Lung (tissue), 12 donors: ENCODE results near the gene SLC39A13. TPM values are rescaled to one million over a fixed set of nuclear protein-coding genes. Genes with fewer than 3 reads are reported as not detected.

Experiments used
- ATAC-seq: fragments of 200-7000 bp; cut with Tn5 transposase; one replicate; pipeline ENCODE4 v1.9.1; 2020; ENCODE audit warnings: moderate number of reproducible peaks; ENCODE audit not compliant: insufficient read depth, low FRiP score
- DNase-seq, 3 donors: peaks; one replicate each; pipeline ENCODE4 v3.0.0-alpha.2; 2013 to 2017
- H3K27ac ChIP-seq, 2 donors: one replicate each; pipeline ENCODE4 v1.5.1; 2013; ENCODE audit warnings: mild to moderate bottlenecking in 2 of 2, moderate library complexity in 2 of 2, control low read depth in 1 of 2, inconsistent platforms in 1 of 2, low read depth in 1 of 2, low read length in 1 of 2
- H3K27me3 ChIP-seq, 3 donors: one replicate each; pipeline ENCODE4 v1.5.1; 2013; ENCODE audit warnings: low read length in 2 of 3; ENCODE audit not compliant: control insufficient read depth in 3 of 3, insufficient read depth in 3 of 3
- H3K36me3 ChIP-seq, 4 donors: one replicate each; pipeline ENCODE4 v1.5.1; 2013; ENCODE audit warnings: low read length in 4 of 4, mild to moderate bottlenecking in 1 of 4, moderate library complexity in 1 of 4; ENCODE audit not compliant: control insufficient read depth in 4 of 4, insufficient read depth in 4 of 4
- H3K4me1 ChIP-seq, 5 donors: one replicate each; pipeline ENCODE4 v1.5.1; 2013; ENCODE audit warnings: low read length in 5 of 5, mild to moderate bottlenecking in 2 of 5, moderate library complexity in 1 of 5; ENCODE audit not compliant: control insufficient read depth in 5 of 5, insufficient read depth in 5 of 5
- H3K4me3 ChIP-seq: one replicate; pipeline ENCODE4 v1.5.1; 2013; ENCODE audit warnings: mild to moderate bottlenecking, control low read depth, moderate library complexity
- H3K9ac ChIP-seq, 2 donors: one replicate each; pipeline ENCODE4 v1.5.1; 2013; ENCODE audit warnings: low read length in 2 of 2, control low read depth in 1 of 2; ENCODE audit not compliant: insufficient read depth in 1 of 2
- H3K9me3 ChIP-seq, 4 donors: one replicate each; pipeline ENCODE4 v1.5.1; 2013; ENCODE audit warnings: low read length in 3 of 4, mild to moderate bottlenecking in 1 of 4, moderate library complexity in 1 of 4; ENCODE audit not compliant: control insufficient read depth in 4 of 4, insufficient read depth in 3 of 4
- WGBS, 2 donors: extraction: QIAGEN DNeasy Blood & Tissue Kit; methylation state at CpG; one replicate each; pipeline ENCODE4 v1.1.7; 2013; 5-methylcytosine and 5-hydroxymethylcytosine counted together
- polyA plus RNA-seq, 2 donors: library from polyadenylated mRNA; stranded (reverse); fragments of 200-250 nt; gene quantifications; one replicate each; pipeline ENCODE4 v1.2.1, GENCODE V29; 2013
- total RNA-seq, 2 donors: library from RNA; depleted of rRNA in 1 of 2; stranded (reverse); fragments of >200 nt in 1 of 2; gene quantifications; one replicate each; pipeline ENCODE4 v1.2.1, GENCODE V29; 2014 to 2021
- TF ChIP-seq, protein P1 (sequence below): IDR thresholded peaks from 2 replicates; pipeline ENCODE4 v1.5.1; 2012; ENCODE audit warnings: mild to moderate bottlenecking; ENCODE audit errors: control extremely low read depth, extremely low read depth
- donor health status: control.
- donor health status: control.
- donor health status: Bipolar disorder and iron deficiency.
- donor health status: healthy.
- donor health status: DM: yes; HTN: yes; CAD: no.

Gene SLC39A13
- total and polyA plus RNA-seq, 4 donors, result 31.8 to 83.8 (median 74.8) TPM

DNA sequence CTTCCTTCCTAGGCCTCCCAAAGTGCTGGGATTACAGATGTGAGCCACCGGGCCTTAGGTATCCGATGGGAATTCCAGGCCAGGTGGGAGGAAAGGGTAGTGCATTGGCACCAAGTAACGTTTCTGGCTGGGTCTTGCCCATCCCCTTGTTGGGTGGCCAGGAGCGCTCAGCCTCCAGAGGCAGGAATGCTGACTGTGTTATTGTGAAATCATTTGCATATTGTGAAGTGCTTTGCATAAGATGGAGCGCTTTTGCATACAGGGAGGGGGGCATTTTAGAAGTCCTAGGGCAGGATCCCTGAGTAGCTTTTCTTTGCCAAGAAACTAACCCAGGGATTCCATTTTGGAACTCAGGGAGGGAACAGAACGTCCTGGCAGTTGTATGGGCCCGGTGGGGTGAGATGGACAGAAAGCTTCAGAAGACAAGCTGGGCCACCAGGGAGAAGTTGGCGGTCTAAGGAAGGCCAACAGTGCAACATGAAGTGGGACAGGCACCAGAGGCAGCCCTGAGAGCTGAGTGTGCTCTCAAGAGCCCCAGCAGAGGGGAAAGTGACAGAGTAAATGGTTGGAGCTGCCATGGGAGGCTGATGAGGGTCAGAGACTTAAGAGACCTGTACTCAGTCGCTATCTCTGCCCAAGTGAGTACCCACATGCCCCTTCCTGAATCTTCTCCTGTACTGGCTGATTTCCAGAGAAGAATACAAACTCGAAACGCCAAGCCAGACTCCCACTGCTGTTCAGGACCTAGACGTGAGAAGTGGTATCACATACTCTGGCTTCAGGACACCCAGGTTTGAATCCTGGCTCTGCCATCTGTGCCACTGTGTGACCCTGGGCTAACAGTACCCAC is 1.3 kb upstream of the SLC39A13 start:
- Histone ChIP-seq H3K9me3 (no peaks in the 10 kb centered on the region), H3K4me3 (peak overlapping the region; percentile 43), H3K27me3 (no peaks in the 10 kb centered on the region), H3K4me1 (peaks cover 9 to 27% (median 18%) of the 10 kb centered on the region in 5 donors), H3K27ac (peak overlapping the region; percentile 95 to 96), H3K36me3 (peaks cover 0 to 8% (median 4%) of the 10 kb centered on the region in 4 donors), H3K9ac (peak overlapping the region; percentile 7 to 89)
- DNase-seq, result peak in 1 of 3 donors; percentile 18
- 33 to 46% methylated on average over 12 of the region's 12 CpGs for WGBS, 2 donors
- TF ChIP-seq, protein P1, sequence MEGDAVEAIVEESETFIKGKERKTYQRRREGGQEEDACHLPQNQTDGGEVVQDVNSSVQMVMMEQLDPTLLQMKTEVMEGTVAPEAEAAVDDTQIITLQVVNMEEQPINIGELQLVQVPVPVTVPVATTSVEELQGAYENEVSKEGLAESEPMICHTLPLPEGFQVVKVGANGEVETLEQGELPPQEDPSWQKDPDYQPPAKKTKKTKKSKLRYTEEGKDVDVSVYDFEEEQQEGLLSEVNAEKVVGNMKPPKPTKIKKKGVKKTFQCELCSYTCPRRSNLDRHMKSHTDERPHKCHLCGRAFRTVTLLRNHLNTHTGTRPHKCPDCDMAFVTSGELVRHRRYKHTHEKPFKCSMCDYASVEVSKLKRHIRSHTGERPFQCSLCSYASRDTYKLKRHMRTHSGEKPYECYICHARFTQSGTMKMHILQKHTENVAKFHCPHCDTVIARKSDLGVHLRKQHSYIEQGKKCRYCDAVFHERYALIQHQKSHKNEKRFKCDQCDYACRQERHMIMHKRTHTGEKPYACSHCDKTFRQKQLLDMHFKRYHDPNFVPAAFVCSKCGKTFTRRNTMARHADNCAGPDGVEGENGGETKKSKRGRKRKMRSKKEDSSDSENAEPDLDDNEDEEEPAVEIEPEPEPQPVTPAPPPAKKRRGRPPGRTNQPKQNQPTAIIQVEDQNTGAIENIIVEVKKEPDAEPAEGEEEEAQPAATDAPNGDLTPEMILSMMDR, result no peak
- no peak for ATAC-seq

DNA sequence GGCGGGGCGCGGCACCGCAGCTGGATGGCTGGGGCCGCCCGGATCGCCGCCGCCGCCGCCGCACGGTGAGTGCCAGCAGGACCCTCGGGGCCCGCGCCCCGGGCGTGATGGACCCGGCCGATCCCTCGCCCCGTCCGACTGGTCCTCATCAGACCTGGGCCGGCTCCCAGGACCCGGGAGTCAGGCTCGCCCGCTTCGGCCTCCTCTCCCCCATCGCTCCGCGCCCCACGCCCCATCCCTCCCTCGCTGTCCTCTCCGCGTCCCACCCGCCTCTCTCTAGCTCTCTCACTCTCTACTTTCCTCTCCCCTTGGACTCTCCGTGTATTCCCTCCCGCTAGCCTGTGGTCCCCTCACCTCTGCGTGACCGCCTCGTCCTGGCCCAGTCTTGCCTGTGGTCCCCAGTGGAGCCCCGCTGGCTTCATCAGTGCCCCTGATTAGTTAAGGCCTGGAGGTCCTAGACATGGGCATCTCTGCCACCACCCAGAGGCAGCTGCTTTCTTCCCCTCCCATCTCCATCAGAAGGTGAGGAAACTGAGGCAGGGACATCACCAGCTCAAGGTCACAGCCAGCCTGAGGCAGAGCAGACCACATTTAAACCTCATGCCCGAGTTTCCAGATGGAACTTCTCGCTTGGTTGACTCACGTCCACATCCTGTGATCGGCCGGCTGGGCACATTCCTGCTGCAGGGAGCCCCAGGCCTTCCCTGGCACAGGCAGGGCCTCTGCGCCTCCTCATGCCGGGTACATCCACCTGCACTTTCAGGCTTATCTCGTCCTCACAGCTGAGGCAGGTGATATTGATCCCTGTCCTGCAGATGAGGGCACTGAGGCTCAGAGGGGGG is 429 bp downstream of the SLC39A13 start:
- TF ChIP-seq, protein P1, result no peak
- H3K27me3 ChIP-seq, result no peaks in the 10 kb centered on the region
- peak overlapping the region; percentile 75 for H3K4me3 ChIP-seq
- WGBS, 2 donors, result 5 to 12% methylated on average over 37 to 50 of the region's 50 CpGs
- H3K9me3 ChIP-seq, result no peaks in the 10 kb centered on the region
- H3K9ac ChIP-seq, result peak overlapping the region; percentile 72 to 89
- H3K27ac ChIP-seq, result peak overlapping the region; percentile 76 to 98
- H3K4me1 ChIP-seq, result peaks cover 9 to 29% (median 20%) of the 10 kb centered on the region in 5 donors
- no peak for ATAC-seq
- peaks cover 0 to 14% (median 6%) of the 10 kb centered on the region in 4 donors for H3K36me3 ChIP-seq
- peak; percentile 58 to 64 (median 60) for DNase-seq

DNA sequence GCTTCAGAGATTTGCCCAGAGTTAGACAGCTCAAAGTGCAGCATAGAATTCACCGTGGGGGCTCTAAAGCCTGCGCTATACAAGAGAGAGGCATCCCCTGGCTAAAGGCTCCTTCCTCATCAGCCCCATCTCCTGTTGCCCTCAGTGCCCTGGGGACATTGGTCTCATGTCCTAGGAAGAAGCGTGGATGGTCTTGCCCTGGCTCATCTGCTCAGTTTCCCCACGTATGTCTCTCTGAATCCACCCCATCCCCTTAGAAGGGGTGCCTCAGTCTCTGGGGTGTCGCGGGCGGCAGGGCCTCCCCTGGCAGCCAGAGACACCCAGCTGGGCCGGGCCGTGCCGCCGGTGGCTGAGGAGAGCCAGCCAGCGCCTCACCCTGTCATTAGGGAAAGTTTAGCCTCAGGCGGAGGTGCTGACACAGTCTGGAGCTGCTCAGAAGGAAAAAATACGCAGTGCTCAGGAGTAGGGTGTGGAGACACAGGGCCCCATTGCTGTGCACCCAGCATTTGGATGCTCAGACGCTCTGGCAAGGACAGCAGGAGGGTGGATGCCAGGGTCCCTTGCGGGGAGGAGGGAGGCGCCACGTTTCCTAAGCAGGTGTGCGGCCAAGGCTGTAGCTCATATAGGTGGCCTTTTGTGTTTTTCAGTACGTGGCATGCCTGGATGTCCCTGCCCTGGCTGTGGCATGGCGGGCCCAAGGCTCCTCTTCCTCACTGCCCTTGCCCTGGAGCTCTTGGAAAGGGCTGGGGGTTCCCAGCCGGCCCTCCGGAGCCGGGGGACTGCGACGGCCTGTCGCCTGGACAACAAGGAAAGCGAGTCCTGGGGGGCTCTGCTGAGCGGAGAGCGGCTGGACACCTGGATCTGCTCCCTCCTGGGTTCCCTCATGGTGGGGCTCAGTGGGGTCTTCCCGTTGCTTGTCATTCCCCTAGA is 1.3 kb downstream of the SLC39A13 start:
- Histone ChIP-seq H3K36me3 (peaks cover 0 to 22% (median 8%) of the 10 kb centered on the region in 4 donors), H3K27me3 (no peaks in the 10 kb centered on the region), H3K9ac (peak overlapping the region; percentile 72 to 89), H3K4me1 (peaks cover 9 to 30% (median 20%) of the 10 kb centered on the region in 5 donors), H3K4me3 (peak overlapping the region; percentile 75), H3K27ac (peak overlapping the region; percentile 76 to 98), H3K9me3 (no peaks in the 10 kb centered on the region)
- TF ChIP-seq, protein P1, result no peak
- no peak for ATAC-seq
- WGBS, 2 donors, result 82 to 88% methylated on average over 31 of the region's 31 CpGs
- no peak for DNase-seq
